CD4-positive, alpha-beta T cell treated with Interleukin-10 for 1 hour (primary cell): ENCODE results near the gene NETO1.

Source experiments
- DNase-seq: peaks from one replicate; pipeline ENCODE4 v3.0.0-alpha.2; 2020

NETO1 gene

GRCh38 chr18:72720116-72720515 is 147.7 kb downstream of the NETO1 start:
- no peak for DNase-seq

DNA sequence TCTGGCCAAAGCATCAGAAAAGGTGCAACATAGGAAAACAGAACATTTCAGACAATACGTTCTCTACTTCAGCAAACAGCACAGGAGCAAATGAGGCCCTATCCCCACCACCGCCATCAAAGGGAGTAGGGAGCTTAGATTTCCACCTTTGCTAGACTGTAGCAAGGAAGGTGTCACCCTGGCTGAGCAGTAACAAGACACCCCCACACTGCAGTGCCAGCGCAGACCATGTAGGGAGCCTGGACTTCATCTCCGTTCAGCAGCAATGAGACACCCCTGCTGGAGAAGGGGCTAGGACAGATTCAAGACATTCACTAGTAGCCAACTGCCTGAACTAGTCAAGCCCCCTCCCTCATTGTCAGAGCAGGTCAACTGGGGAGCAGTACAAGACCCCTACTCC is 163.6 kb downstream of the NETO1 start:
- DNase-seq = no peak

DNA sequence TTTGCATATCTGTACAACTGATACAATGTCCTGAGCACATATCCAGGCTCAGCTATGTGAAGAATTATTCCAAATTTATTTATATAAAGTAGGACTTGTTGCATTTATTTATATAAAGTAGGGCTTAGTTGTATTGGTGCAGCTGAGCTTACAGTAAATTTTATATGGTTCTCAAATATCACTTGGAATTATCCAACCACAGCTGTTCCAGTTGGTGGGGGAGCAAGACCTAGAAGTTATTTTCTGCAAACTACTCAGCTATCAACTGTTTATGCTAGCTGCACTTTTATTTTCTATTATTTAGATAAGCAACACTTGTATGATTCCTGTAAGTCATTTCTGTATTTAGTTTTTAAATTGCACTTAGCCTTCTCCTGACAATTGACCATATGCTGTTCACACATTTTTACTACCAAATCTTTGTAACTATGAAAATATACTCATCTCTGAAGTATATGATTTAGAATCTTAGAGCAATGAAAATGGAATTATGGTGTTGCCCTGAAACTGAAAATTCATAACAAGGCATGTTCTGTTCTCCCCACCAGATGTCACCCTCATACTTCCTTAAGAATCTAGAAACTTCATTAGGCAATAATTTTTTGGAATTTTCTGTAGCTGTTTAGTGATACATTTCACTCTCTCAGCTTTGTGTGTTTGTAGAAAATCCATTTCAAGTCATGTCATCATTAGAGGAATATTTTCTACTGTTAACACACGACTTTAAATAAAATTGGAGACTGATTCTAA is 166.7 kb downstream of the NETO1 start:
- DNase-seq = no peak

- no peak for DNase-seq
Measured at GRCh38 chr18:72697706-72698105, 170.1 kb downstream of the NETO1 start.

- no peak for DNase-seq
Measured at GRCh38 chr18:72692595-72692994, 175.2 kb downstream of the NETO1 start.
